ENCODE measurements around the gene WDFY3.
A peak's percentile ranks its signal among the peaks of the same experiment; 100 is the strongest.
"Not testable (repeated sequence)": the region's sequence is repeated elsewhere in the genome, so short reads cannot be mapped to it uniquely, and the experiment has no call there.

WDFY3 gene

DNA sequence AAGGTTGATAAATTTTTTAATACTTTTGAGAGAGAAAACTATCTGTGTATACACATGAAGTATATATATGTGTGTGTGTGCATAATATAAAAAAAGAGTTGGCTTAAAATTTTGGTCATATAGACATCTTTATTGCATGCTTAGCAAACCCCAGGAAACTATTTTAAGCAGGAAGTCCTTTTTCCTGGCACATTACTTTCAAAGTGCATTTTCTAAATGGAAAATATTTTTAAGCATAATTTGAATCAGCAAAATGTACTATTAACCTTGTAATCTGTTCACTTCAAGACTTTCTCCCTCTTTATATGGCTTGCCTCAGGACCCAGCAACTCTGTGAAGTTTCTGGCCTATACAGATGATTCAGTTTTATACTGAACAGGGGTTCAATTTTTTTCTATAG, 277.3 kb downstream of the WDFY3 start:
- DNase-seq (ENCODE audit: low read depth, low spot score) = no peak
- TF ChIP-seq, protein P1, sequence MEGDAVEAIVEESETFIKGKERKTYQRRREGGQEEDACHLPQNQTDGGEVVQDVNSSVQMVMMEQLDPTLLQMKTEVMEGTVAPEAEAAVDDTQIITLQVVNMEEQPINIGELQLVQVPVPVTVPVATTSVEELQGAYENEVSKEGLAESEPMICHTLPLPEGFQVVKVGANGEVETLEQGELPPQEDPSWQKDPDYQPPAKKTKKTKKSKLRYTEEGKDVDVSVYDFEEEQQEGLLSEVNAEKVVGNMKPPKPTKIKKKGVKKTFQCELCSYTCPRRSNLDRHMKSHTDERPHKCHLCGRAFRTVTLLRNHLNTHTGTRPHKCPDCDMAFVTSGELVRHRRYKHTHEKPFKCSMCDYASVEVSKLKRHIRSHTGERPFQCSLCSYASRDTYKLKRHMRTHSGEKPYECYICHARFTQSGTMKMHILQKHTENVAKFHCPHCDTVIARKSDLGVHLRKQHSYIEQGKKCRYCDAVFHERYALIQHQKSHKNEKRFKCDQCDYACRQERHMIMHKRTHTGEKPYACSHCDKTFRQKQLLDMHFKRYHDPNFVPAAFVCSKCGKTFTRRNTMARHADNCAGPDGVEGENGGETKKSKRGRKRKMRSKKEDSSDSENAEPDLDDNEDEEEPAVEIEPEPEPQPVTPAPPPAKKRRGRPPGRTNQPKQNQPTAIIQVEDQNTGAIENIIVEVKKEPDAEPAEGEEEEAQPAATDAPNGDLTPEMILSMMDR (IDR thresholded peaks at IDR 0.05; ENCODE audit: low read depth, low read length) = no peak
- H3K4me3 ChIP-seq (ENCODE audit: low read depth, low read length) = no peak overlapping the region
- in situ Hi-C loops (cut with HindIII; ENCODE audit: low sequenced_read_pairs) = no loop called here

DNA sequence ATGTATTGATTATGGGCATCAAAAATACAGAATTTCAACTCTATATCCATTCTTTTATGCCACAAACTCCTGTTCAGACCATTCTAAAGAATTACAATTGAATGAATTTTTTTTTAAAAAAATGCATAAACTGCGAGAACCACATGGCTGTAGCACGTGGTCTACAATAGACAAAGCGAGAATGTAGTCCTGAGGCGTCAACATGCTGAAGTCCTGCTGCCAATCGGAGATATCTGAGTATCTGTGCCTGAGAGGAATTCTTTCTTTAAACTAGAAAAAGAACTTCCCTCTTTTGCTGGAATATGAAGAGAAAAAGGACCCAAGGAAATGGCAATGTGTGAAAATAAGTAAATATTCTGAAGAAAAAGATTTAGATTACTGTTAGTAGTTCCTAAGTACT, 277.9 kb downstream of the WDFY3 start:
- no peak overlapping the region for H3K4me3 ChIP-seq (ENCODE audit: low read depth, low read length)
- TF ChIP-seq, protein P1 (IDR thresholded peaks at IDR 0.05; ENCODE audit: low read depth, low read length) = no peak
- no peak for DNase-seq (ENCODE audit: low read depth, low spot score)
- in situ Hi-C loops (cut with HindIII; ENCODE audit: low sequenced_read_pairs) = no loop called here

DNA sequence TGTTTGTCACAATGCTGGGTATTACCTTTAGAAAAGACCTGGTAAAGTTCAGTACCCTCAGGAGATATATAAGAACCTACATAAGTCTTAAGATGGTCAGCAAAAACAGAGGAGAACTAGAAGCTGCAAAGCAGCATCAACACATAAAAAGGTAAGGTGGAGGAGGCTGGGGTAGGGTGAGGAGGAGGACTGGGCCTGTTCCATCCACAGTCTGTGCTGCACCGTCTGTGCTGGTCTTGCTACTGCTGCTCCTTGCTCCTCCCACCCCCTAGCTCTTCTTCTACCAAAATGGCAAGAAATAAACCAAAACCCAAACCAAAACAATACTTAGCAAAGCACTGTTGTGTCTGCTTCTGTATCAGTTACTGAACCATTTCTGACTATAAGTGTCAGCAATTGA, 281.4 kb downstream of the WDFY3 start:
- no peak overlapping the region for H3K4me3 ChIP-seq (ENCODE audit: low read depth, low read length)
- TF ChIP-seq, protein P1 (IDR thresholded peaks at IDR 0.05; ENCODE audit: low read depth, low read length) = no peak
- in situ Hi-C loops (cut with HindIII; ENCODE audit: low sequenced_read_pairs) = no loop called here
- DNase-seq (ENCODE audit: low read depth, low spot score) = no peak

DNA sequence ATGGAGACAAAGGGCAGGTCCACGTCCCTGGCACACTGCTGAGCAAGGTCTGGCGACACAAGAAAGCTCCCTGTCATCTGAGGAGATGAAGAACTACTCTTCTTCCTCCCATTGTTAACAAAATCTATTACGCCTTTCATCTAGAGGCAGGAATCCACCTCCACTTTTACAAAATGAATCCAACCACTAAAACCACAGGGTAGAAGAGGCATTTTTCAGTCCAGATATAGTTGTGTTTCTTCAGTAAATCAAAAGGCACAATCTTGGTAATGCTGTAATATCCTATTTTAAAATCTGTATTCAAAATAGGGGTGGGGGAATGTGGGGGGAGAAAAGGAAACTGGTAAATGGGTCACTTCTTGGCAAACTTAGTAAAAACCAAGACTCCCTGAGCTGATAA, 282.1 kb downstream of the WDFY3 start:
- in situ Hi-C loops (cut with HindIII; ENCODE audit: low sequenced_read_pairs) = no loop called here
- H3K4me3 ChIP-seq (ENCODE audit: low read depth, low read length) = no peak overlapping the region
- TF ChIP-seq, protein P1 (IDR thresholded peaks at IDR 0.05; ENCODE audit: low read depth, low read length) = no peak
- no peak for DNase-seq (ENCODE audit: low read depth, low spot score)

DNA sequence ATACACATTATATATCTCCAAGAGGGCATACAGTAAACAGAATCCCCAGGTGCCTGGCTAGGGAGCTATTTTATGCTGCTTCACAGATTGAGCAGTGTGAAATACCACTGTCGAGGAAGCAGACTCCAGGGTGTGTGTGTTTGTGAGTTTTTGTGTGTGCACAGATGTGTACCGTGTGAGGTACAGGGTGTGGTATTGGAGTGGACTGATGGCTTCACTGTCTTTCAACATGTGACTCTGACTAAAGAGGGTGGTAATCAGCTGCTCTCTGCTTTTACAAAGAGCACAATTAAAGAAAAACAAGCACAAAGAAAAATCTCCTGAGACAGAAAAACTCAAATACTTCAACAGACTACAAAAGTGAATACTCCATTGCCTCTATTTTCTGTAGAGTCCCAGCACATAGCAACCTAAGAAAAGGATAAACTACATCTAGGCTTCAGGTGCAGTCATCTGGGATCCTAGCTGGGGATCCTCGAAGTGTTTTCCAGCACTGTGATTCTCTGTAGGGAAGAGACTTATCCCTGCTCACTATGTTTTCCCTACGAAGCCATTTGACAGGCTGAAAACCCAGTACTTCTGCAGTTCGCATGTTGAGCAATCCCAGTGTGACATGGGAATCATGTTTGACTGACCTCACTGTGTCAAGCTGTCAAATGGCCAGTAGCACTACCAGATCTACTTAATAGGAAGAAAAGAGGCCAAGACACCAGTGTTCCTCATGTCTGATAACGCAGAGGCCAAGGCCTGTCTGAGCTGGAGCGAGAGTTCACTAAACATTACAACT, 283.2 kb downstream of the WDFY3 start:
- TF ChIP-seq, protein P1 (IDR thresholded peaks at IDR 0.05; ENCODE audit: low read depth, low read length) = no peak
- DNase-seq (ENCODE audit: low read depth, low spot score) = no peak
- no peak overlapping the region for H3K4me3 ChIP-seq (ENCODE audit: low read depth, low read length)
- in situ Hi-C loops (cut with HindIII; ENCODE audit: low sequenced_read_pairs) = no loop called here

DNA sequence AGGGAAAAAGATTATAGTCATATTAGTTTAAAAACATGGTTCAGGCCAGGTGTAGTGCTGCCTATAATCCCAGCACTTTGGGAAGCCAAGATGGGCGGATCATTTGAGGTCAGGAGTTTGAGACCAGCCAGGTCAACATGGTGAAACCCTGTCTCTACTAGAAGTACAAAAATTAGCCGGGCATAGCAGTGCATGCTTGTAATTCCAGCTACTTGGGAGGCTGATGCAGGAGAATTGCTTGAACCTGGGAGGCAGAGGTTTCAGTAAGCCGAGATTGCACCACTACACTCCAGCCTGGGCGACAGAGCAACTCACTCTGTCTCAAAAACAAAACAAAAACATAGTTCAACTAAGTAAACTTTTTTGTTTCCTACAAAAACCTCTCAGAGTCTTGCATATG, 283.8 kb downstream of the WDFY3 start:
- in situ Hi-C loops (cut with HindIII; ENCODE audit: low sequenced_read_pairs); DNase-seq (ENCODE audit: low read depth, low spot score): not testable (repeated sequence)

DNA sequence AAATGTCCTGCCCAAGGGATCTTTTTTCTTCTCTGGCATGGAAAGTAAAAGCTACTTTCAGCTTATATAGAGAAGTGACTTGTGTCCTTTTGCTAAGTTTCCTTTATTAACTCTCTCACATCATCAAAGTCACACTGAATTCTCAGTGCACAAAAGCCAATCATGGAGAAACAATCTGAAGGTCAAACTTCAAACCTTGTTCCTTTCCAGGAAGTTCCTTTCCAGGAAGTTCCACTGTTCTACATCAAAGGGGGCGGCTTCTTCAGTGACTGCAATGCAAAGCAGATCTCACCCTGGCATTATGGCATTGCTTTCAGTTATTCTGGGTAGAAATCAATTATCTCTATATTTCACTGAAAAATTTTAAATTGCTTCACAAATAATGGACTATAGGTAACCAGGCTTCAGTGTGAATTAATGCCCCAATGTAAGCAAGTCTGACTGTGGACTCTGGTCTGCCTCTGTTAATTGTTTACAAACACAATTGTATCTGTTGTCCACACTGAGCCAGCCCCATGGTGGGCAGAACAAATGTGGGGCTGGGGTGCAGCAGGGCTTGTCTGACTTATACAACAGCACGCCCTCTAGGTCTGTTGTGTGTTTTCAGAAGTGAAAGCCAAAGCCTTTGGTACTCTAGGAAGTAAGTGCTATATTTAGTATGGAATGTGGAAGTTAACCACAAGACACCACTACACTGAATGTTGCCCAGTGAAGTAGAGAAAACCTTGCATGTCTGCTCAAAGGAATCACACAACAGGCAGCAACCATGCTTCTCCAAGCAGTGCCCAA, 284.8 kb downstream of the WDFY3 start:
- in situ Hi-C loops (cut with HindIII; ENCODE audit: low sequenced_read_pairs) = no loop called here
- TF ChIP-seq, protein P1 (IDR thresholded peaks at IDR 0.05; ENCODE audit: low read depth, low read length) = peak; percentile 31
- peak; percentile 82 for DNase-seq (ENCODE audit: low read depth, low spot score)
- no peak overlapping the region for H3K4me3 ChIP-seq (ENCODE audit: low read depth, low read length)

More for the DNA sequence above, 283.8 kb downstream of the WDFY3 start:
- not testable (repeated sequence) for H3K4me3 ChIP-seq (ENCODE audit: low read depth, low read length)
